Stimulated activated CD8-positive, alpha-beta memory T cell treated with anti-CD3 and anti-CD28 coated beads, Interleukin-4, amount 100 ng/mL, for 4 hours (primary cell): ENCODE results near the gene DNER.
"Not testable (repeated sequence)": the region's sequence is repeated elsewhere in the genome, so short reads cannot be mapped to it uniquely, and the experiment has no call there.

ENCODE experiments used
- DNase-seq, 2 donors: peaks; one replicate each; pipeline ENCODE4 v3.0.0-alpha.2; 2020; ENCODE audit warnings: low read depth in 2 of 2, low spot score in 1 of 2

The DNER gene

DNA sequence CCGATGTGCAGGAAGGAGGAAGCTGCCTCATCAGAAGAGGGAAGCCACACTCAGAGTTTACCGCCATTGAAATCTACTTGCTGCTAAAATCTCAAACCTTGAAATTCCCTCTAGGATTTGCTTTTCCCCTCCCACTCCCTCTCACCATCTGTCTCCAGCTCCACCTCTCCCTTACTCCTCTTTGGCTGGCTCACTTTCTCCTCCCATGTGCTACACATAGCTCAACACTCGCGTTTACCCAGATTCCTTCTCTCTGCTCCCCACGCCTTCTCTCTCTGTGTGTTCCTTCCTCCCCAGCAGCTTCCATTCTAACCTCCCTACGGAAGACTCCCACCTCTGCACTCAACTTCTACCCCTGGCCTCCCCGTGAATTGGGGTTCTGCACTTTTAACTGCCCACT lies 143.1 kb downstream of the DNER start:
- no peak for DNase-seq

DNA sequence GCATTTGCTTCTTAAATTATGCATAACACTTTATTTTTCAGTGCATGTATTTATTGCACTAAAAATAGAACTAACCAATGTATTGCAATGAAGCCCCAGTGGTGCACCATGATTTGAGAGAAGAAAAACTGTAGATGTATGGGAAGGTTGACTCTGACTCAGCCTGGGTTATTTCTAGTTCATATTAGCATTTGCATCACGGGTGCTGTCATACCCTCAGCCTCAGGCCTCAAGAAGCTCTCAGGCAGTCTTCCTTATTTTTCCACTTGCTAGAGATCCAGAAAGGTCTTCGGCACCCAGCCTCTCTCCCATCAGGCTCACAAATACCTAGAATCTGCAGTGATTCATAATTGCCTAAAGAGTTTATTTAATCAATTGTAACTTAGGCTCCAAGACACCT lies 148.0 kb downstream of the DNER start:
- no peak for DNase-seq

DNA sequence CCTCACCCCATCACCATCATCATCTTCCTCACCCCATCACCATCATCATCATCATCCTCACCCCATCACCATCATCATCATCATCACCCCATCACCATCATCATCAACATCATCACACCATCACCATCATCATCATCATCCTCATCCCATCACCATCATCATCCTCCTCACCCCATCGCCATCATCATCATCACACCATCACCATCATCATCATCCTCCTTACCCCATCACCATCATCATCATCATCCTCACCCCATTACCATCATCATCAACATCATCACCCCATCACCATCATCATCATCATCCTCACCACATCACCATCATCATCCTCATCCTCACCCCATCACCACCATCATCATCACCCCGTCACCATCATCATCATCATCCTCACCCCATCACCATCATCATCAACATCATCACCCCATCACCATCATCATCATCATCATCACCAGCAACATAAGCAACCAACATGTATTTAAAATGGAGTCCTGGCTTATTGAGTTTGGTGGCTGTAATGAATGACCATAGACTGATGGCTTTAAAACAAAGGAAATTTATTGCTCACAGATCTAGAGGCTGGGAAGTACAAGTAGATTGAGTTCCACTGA lies 150.0 kb downstream of the DNER start:
- DNase-seq = no peak

DNA sequence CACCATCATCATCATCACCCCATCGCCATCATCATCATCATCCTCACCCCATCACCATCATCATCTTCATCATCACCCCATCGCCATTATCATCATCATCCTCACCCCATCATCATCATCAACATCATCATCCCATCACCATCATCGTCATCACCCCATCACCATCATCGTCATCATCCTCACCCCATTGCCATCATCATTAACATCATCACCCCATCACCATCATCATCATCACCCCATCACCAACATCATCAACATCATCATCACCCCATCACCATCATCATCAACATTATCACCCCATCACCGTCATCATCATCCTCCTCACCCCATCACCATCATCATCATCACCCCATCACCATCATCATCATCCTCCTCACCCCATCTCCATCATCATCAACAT lies 151.0 kb downstream of the DNER start:
- DNase-seq = no peak

DNA sequence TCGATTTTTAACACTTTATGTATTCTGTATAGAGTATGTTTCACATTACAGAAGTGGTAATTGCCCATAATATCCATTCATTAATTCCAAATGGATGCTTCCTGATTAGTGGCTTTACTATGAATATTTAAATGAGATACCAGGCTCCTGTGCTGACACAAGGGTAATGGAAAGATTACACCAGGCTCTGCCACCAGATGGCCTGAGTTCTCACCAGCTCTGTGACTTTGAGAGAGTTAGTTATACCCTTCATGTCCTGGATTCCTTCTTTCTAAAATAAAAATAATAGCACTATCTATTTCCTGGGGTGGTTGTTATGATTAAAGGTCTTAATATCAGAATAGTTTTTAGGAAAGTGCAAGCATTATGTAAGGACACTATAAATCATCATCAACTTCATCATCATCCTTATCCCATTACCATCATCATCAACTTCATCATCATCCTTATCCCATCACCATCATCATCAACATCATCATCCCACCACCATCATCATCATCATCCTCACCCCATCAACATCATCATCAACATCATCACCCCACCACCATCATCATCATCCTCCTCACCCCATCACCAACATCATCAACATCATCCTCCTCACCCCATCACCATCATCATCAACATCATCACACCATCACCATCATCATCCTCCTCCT lies 151.8 kb downstream of the DNER start:
- no peak for DNase-seq

DNA sequence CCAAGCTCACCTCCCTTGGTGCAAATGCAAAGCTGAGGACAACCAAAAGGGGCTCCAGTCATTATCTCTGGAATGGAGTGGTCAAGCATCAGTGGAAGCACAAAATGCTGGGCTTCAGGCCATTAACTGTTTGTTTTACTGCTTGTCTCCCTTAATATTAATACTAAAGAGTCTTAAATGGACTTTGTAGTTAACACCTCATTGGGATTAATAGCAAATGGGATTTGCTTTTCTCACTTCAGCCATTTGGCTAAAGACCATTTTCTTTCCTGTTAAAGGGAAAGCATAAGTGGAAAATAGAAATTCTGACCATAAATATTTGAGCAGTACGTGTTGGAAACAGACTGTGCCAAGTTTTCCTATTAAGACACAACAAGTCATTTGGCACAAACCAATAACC lies 154.4 kb downstream of the DNER start:
- DNase-seq = no peak

DNA sequence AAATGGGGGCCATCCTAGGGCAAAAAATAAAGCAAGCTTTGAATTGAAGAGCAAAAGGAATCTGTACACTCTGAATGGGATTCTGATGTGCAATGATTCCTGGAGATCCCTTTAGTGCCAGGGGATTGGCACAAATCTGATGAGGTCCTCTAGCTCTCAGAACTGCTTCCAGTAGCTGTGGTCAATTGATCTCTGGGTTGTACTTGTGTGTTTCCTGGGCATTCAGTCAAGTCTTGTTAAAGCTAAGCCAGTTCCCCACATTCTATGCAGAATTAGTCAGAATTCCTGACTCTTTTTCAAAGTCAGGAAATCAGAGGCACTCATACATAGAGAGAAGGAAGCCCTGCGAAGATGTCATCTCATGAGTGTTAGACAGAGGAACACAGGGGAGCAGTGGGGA lies 161.3 kb downstream of the DNER start:
- DNase-seq = no peak

DNA sequence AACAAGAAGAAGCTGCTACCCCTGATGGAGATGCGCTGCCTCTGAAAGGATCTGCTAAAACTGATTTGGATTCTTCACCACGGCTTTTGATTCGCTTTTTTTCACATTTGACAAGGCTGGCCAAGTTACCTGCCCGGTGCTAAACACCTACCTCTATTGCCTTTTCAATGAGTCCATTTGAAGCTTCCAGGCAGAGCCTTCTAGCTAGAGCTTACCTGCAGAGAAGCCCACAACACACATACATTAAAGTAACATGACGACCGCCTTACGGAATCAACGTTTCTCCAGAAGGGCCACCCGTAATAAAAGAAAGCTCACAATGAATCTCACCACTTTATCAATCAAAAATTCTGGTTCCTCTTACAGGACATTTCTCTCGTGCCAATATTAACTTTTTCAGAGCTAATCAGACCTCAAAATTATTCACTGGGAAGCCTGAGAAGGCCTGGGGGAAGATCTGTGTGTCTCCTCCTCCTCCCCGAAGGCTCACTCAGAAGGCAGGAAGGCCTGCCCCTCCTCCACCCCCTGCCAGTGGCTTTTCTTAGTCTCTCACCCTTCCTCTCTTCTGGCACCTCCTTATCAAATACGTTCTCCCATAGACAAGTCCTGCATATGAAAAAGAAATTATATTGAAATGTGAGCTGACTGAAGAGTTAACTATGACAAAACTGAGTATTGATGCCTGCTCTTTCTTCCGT lies 171.0 kb downstream of the DNER start:
- DNase-seq = no peak

DNA sequence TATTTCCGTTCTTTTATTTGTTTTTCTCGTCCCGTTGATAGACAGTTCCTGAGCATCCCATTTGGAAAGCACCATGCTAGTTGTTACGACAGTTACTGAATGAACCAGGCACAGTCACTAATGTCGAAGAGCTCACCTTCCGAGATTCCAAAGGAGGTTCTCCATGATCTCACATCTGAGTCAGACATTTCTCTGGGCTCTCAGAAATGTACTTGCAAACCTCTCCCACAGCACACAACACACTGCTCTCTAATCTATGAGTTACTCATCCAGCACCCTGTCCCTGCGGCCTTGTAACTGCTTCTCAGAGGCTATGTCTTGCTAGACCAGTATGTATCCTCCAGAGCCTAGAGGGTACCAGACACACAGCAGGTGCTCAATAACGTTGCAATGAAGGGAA lies 174.7 kb downstream of the DNER start:
- DNase-seq = no peak

DNA sequence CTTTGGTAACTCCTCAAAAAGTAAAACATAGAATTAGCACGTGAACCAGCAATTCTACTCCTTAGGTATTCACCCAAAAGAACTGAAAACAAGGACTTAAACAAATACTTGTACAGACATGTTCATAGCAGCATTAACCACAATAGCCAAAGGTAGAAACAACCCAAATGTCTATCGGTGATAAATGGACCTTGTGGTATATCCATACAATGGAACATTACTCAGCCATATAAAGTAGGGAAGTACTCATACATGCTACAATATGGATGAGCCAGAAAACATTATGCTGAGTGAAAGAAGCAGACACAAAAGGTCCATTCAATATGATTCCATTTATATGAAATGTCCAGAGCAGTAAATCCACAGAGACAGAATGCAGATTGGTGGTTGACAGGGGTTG lies 182.8 kb downstream of the DNER start:
- no peak for DNase-seq

DNA sequence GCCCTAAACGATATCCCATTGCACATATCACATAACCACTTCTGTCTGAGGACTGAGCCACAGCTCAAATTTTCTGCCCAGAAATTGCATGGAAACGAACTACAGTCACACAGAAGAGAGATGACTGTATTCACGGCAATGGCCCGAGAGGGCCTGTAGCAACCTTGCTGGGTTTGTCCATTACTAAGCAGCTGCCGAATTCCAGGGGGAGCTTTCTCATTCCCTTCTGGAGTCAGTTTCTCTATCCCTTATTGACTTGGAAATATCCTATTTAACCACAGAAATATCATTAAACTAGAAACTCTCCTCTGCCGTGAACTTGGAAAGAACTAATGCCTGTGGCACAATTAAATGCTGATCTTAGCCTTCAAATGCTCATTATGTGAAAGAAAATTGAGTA lies 183.9 kb downstream of the DNER start:
- no peak for DNase-seq

DNA sequence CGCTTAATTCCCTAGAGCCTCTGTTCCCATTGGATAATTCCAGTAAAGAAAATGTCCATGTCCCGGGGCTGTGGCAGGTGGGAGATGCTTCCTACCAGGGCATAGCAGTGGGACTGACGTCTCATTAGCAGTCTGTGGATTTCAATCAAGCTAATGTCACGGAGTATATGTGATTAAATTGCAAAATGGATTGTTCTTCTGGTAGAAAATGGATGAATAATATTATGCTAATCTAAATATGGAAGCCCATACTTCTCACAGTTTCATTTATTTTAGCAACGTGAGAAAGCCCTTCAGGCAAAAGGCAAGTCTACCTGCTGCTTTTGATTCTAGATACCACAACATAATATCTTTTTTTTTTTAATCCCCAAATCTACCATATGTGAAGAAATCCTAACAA lies 185.5 kb downstream of the DNER start:
- DNase-seq = no peak

DNA sequence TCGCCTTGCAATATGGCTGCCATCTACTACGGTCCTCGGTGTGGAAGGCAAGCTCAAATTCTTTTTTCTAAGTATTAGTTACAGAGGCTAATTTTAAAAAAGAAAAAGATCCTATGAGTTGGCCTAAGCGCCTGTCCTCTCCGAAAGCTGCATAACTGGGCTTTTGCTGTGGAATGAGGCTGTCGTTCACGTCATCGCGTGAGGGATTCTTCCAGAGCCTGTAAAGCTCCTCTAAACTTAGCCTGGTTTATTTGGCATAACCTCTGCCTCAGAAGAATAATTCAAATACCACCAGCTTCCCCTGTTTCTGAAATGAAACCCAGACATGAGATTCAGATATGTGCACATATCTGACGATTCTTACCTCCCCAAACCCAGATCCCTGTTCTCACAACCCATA lies 187.4 kb downstream of the DNER start:
- no peak for DNase-seq

DNA sequence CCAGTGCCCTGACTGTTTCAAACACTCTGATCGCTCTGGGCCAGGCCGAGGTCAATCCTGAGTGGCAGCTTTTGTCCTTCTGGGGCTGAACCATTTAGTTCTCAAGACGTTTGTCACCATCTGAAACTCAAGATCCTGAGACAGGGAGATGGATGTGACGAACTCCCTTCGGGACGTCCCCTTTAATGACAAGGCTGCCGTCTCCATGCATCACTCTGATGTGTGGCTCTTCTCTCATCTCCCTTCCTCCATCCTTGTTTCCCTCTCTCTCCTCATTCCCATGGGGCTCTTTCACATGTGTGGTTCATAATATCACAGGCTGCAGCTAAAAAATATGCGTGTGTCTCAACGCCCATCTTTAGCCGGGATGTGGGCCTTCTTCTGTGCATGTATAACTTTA lies 189.6 kb downstream of the DNER start:
- no peak for DNase-seq

DNA sequence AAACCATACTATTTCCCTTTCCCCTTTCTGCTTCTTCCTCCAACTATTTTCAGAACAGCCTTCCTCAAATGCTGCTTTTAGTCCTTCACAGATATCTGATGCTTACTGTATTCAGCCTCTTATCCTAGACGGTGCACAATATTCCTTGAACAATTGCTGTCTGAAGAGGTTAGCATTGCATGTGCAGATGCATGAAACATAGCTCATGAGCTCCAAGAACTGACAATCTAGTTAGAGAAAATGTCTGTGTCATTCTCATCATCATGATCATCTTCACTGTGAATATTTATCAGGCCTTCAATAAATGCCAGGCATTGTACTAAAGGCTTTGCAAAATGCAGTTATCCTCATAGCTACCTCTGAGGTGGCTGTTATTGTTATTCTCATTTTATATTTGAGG lies 190.7 kb downstream of the DNER start:
- no peak for DNase-seq

DNA sequence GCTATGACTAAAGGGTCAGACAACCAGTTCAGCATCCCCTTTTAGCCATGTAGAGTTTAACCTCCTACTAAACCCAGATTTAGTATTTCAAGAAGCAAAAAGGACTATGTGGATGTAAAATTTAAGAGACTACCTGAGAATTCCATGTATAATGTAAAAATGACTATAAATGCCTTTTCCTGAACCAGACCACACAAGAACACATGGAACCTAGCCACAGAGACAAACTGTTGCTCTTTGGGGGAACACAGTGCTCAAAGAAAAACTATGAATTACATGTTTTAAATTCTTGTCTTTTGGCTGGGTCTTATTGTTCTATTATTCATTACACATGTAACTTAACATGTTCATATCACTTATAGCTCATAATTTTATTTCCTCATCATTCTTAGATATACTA lies 192.8 kb downstream of the DNER start:
- DNase-seq = no peak

DNA sequence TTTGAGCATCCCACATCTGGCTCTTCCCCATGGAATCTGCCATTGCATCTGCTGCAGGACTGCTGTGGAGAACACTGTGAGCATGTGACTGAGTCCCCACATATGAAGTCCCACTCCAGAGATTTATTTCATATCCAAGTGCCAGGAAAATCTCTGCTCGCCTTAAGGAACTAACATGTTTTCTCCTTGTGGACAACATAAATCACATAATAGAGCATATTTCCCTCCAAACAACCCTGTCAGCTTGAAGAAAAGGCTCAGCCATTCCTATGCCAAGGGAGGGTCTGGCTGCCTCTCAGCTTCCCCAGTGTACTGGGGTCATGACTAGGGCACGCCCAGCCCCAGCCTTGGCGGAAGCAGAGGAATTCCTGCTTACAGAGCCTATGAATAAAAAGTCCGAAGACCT lies 193.7 kb downstream of the DNER start:
- DNase-seq = no peak

DNA sequence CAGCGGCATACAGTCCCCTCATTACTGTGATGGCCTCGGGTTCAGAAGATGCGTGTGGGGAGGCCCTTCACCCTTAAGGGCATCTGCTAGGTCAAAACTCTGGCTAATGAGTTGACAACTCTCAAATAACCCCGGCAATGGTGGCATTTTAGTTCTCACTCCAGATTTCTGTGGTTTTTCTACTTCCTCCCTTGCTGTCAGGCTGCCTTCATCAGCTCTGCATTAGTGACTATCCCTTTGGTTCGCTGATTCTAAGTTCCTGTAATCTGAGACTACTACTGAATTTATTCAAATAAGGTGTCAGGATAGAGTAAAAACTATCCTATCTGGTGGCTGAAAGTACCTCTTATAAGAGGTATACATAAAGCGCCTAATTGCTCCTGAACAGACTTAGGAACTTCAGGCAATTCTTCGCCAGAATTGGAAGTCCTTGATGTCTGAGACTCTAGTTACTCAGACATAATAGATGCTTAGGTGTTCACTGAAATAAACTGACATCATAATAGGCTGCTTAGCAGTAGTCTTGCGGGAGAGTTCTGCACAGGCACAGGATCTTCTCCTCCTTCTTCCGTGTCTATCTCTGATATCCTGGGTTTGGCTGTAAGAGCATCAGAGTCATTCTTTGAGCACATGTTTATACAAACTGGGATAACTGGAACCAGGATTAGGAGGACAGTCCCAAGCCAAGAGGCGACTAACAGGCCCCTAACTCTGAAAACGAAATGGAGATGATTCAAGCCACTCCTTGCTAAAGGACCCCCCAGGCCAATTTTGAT lies 194.5 kb downstream of the DNER start:
- no peak for DNase-seq

DNA sequence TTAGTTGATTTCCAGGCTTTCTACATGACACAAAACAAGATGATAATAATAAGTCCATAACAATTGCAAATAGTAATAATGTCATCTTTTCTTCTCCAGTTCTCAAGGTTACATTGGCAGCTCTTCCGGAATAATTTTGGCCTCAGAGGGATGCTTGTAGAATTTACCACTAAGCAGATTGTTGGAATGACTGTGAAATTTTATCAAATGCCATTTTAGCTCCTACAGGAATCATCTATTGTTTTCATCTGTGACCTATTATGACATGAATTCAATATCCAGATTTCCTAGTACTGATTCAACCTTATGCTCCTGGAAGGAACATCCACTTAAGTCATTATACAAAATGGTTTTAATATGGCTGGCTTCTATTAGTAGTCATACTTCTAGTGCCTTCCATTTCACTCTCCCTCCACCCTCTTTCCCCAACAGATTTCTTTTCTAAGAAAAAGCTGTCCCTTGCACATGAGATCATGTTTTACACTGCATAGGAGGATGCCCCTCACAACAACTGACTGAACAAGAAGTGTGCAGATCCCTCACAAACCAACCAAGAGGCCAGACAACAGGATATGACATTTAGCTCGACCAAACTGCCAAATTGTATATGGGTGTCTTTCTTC lies 200.0 kb downstream of the DNER start:
- DNase-seq = no peak

DNA sequence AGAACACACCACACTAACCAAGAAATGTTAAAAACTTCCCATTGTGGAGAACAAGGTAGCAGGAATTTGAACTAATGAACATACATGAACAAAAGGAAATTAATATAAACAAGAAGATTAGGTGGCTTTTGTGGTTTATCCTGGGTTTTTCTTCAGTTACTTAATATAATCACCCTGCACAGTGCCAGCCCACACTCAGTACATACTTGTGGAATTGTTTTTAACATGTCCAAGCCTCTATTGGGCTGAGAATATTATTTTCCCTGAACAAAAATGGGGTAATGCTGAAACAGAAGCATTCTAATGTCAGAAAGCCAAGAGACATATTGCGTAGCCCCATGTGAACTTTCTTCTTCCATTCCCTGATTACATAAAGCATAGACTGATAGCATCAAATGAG lies 202.8 kb downstream of the DNER start:
- no peak for DNase-seq

DNA sequence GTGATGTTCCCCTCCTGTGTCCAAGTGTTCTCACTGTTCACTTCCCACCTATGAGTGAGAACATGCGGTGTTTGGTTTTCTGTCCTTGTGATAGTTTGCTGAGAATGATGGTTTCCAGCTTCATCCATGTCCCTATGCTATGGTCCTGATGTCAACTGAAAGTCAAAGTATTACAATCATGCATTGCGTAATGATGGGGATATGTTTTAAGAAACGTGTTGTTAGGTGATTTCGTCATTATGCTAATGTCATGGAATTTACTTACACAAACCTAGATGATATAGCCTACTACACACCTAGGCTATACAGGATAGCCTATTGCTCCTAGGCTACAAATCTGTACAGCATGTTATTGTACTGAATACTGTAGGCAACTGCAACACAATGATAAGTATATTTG lies 207.7 kb downstream of the DNER start:
- DNase-seq = not testable (repeated sequence)
